Testis (tissue), 3 donors: ENCODE data around the gene PLXNA1. TPM values are rescaled to one million over a fixed set of nuclear protein-coding genes. Genes with fewer than 3 reads are reported as not detected.

Experiments used
- DNase-seq: peaks from one replicate; pipeline ENCODE4 v3.0.0-alpha.2; 2019
- H3K27ac ChIP-seq, 2 donors: fragments of 200-600 bp; sonication (generic); one replicate each; pipeline ENCODE4 v1.5.1; 2019
- H3K27me3 ChIP-seq: fragments of 200-600 bp; sonication (generic); one replicate; pipeline ENCODE4 v1.5.1; 2019
- H3K36me3 ChIP-seq: fragments of 200-600 bp; sonication (generic); one replicate; pipeline ENCODE4 v1.5.1; 2017; ENCODE audit warnings: low read depth; ENCODE audit errors: missing control alignments
- H3K4me1 ChIP-seq: fragments of 200-600 bp; sonication (generic); one replicate; pipeline ENCODE4 v1.5.1; 2019
- H3K4me3 ChIP-seq, 2 donors: fragments of 200-600 bp; sonication (generic); one replicate each; pipeline ENCODE4 v1.5.1; 2017 to 2019
- H3K9me3 ChIP-seq: fragments of 200-600 bp; sonication (generic); one replicate; pipeline ENCODE4 v1.5.1; 2017
- CTCF ChIP-seq, 3 experiments: fragments of 450-650 bp in 2 of 3; fragments of 200-600 bp in 1 of 3; sonication (generic) in 1 of 3; IDR thresholded peaks; one replicate each; pipeline ENCODE4 v1.5.1; 2016 to 2019; ENCODE audit warnings: antibody characterized with exemption in 3 of 3, mild to moderate bottlenecking in 2 of 3, moderate library complexity in 1 of 3
- POLR2A ChIP-seq: fragments of 450-650 bp; IDR thresholded peaks from one replicate; pipeline ENCODE4 v1.6.1; 2017; ENCODE audit warnings: antibody characterized with exemption, mild to moderate bottlenecking, moderate library complexity
- WGBS, 2 donors: methylation state at CpG; one replicate each; pipeline ENCODE4 v1.1.5; 2018; 5-methylcytosine and 5-hydroxymethylcytosine counted together
- intact Hi-C: fragments of 100-400 bp; cut with DNase I; formaldehyde crosslinking; loops from one replicate; pipeline ENCODE4 v1.15.1; 2023; ENCODE audit warnings: low total_unique reads
- polyA plus RNA-seq: library from polyadenylated mRNA; stranded (reverse); fragments of 350-450 nt; fragmentation: Illumina TruSeq; extraction: RNeasy Lipid Tissue Mini Kit (QIAGEN cat#74804); gene quantifications from one replicate; pipeline ENCODE4 v1.2.3, GENCODE V29; 2014; ENCODE audit warnings: low read depth, low replicate concordance; ENCODE audit not compliant: insufficient read depth
- total RNA-seq, 2 donors: library from RNA; depleted of rRNA; stranded (reverse); fragments of >200 nt; gene quantifications; one replicate each; pipeline ENCODE4 v1.2.3, GENCODE V29; 2016

Gene PLXNA1
- total and polyA plus RNA-seq, 3 donors from 2014 or later = 29.3 to 79.7 (median 65.8) TPM

GRCh38 chr3:127031845-127032244 lies 48.9 kb downstream of the PLXNA1 start:
- Histone ChIP-seq H3K27me3 (no peaks in the 10 kb centered on the region), H3K27ac (no peak overlapping the region), H3K36me3 (no peaks in the 10 kb centered on the region), H3K4me1 (no peaks in the 10 kb centered on the region), H3K9me3 (no peaks in the 10 kb centered on the region), H3K4me3 (no peak overlapping the region)
- DNase-seq = no peak
- intact Hi-C loops = no loop called here
- TF ChIP-seq CTCF (IDR thresholded peaks at IDR 0.05) (no peak), POLR2A (no peak)
- 89 to 100% methylated on average over 2 to 7 of the region's 7 CpGs for WGBS, 2 donors

- WGBS, 2 donors = 88% methylated on average over 6 to 21 of the region's 21 CpGs
- Histone ChIP-seq H3K4me1 (no peaks in the 10 kb centered on the region), H3K4me3 (no peak overlapping the region), H3K27me3 (no peaks in the 10 kb centered on the region), H3K9me3 (no peaks in the 10 kb centered on the region), H3K27ac (no peak overlapping the region), H3K36me3 (no peaks in the 10 kb centered on the region)
- TF ChIP-seq CTCF (IDR thresholded peaks at IDR 0.05) = no peak
- TF ChIP-seq POLR2A = no peak
- intact Hi-C loops = no loop called here
- no peak for DNase-seq
Observed at GRCh38 chr3:127032296-127032990, 49.5 kb downstream of the PLXNA1 start.

Other genes starting within 250 kb of the PLXNA1 start
- gene PRR23E, start 210.0 kb downstream of the PLXNA1 start, total RNA-seq = 1 to 10 TPM in 1 of 2 donors, under 1 TPM in 1; 0.87 to 1.5 TPM
- 1.0 TPM for gene PRR23E, start 210.0 kb downstream of the PLXNA1 start, polyA plus RNA-seq